ENCODE results near the gene C11orf68.
"Not testable (repeated sequence)": the region's sequence is repeated elsewhere in the genome, so short reads cannot be mapped to it uniquely, and the experiment has no call there.

The C11orf68 gene

DNA sequence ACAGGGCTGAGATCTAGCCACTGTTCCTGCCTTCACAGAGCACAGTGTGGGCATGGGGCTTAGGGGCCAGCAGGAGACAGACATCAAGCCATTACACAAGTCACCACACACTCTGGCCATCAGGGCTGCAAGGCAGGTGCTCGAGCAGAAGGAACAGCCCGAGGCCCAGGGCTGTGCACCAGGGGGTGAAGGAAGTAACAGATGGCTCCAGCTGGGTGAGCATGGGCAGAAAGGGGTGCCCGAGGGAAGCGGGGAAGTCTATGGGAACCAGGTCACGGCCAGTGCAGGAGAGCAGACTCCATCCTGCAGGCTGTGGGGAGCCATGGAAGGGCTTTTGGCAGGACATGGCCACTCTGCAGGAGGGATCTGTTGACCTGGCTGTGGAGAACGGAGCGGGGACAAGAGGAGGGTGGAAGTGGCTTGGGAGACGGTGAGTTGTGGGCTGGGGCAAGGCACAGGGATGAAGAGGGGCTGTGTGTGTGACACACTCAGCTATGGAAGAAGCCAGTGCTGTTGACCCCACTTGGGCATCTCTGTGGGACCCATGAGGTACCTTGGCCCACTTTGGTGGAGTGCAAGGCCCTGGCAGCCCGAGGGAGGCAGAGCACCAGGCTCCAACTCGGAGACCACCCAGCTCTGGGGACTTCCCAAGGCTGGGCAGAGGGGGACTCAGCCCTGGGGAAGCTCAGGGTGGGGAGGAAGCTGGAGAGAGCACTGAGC is 3.6 kb downstream of the C11orf68 start:
- no peak for FAIRE-seq
- no peak for DNase-seq (ENCODE audit: low spot score)

DNA sequence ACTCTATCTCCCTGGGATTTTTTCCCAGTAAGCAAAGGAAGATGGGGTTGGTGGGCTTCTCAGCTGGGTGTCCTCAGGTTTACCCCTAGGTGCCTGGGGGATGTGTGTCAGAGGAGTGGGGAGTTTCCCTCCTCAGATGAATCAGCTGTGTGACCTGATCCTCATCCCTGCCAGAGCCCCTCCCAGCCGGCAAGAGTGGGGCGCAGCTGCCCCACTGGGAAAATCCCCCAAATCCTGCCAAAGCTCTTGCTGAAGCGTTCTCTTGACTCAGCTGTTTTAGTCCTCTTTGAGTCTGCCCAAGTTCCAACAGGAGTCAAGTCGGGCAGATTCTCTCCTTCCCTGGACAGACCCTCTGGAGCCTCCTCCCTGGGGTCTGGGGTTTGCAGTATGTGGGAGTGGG is 6.0 kb downstream of the C11orf68 start:
- DNase-seq (ENCODE audit: low spot score) (peak; percentile 79), FAIRE-seq (no peak)

DNA sequence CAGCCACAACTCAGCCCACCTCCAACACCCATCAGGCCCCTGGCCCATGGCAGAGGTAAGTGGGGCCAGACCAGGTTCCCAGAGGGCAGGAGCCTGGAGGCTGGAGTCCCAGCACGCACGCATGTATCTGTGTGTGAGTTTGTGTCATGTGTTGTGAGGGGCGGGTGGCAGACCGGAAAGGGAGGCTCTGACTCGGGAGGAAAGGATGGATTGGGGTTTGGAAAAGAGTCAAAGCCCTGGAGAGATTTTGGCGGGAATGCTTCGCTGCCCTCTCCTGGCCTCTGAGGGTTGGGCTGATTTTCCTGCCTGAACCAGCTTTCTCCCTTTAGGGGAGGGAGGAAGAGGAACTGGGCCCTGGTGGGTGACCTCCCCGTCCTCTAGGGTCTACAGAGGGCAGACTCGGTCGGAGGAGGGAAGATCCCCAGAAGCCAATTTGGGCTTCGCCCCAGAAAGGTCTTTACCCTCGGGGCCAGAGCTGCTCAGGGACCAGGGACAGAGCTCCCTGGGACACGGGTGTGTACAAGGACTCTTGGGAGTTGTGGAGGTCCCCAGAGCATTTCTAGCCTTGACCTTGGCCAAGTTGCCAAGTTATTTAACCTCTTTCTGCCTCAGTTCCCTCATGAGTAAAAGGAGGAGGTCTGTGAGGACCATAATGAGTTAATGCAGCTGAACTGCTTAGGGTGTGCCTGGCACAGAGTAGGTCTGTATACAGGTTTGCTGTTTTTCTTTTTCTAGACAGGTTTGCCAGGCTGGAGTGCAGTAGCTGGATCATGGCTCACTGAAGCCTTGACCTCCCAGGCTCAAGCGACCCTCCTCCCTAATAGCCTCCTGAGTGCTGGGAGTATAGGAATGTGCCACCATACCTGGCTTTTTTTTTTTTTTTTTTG is 6.9 kb downstream of the C11orf68 start:
- DNase-seq (ENCODE audit: low spot score) (peak; percentile 91), FAIRE-seq (peak; percentile 76)

DNA sequence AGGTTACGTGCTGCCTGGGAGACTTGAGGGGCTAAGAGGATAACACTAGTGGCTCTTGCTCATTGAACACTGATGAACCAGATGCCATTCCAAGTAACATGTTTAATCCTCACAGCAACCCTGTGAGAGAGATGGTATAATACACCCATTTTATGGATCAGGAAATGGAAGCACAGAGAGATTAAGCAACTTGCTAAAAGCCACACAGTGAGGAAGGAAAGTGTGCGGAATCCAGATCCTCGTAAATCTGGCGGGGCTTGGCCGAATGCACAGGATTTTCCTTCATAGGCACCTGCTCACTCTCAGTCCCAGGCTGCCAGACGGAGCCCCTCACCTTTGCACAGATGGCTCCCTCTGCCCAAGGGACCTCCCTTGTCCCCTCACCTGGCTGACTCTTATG is 11.0 kb downstream of the C11orf68 start:
- DNase-seq (ENCODE audit: low spot score) (no peak), FAIRE-seq (no peak)

DNA sequence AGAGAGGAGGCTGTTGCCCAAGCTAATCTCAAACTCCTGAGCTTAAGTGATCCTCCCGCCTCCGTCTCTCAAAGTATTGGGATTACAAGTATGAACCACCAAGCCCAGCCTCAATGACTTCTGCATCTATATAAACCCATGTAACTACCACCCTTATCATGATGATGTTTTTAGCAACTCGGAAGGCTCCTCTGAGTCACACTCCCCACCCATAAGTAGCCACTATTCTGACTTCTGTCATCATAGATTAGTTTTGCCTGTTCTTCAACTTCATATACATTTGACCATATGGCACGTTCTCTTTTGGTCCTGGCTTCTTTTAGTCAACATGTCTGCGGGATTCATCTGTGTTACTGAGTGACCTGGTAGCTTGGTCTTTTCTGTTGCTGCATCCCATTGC is 12.3 kb downstream of the C11orf68 start:
- DNase-seq (ENCODE audit: low spot score) (no peak), FAIRE-seq (no peak)

DNA sequence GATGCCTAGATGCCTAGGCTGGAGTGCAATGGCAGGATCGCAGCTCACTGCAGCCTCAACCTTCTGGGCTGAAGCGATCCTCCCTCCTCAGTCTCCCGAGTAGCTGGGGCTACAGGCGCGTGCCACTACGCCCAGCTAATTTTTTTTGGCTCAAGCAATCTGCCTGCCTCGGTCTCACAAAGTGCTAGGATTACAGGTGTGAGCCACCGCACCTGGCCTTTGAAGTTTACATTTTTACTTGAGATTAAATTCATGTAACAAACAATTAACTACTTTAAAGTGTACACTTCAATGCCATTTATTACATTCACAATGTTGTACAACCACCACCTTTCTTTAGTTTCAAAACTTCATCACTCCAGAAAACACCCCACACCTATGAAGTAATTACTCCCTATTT is 15.1 kb downstream of the C11orf68 start:
- no peak for FAIRE-seq

DNA sequence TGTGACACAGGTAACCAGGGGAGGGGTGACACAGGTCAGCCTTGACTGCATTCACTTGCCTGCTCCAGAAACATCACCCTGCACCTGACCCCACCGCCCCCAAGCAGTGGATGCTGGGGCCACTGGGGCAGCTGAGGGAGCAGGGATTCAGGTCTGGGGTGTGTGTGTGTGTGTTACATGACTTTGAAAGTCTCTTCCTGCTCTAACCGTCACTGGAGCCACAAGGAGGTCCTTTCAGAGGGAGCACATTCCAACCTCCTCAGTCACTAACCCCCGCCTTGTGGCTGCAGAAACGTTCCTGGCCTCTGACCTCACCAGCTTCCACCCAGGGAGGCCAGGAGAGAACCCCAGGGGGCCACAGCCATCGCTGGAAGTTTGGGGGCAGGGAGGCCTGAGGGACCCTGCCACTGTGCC is 15.8 kb downstream of the C11orf68 start:
- FAIRE-seq (peak; percentile 72), DNase-seq (ENCODE audit: low spot score) (peak; percentile 95)

More for the DNA sequence above, 15.1 kb downstream of the C11orf68 start:
- DNase-seq (ENCODE audit: low spot score) = no peak

DNA sequence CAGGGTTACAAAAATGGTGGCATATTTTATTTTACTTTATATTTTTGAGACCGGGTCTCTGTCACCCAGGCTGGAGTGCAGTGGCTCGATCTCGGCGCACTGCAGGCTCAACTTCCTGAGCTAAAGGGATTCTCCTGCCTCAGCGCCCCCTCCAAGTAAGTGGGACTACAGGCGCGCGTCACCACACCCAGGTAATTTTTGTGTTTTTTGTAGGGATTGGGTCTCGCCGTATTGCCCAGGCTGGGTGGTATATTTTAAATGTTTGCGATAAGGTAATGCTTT is 18.0 kb downstream of the C11orf68 start:
- FAIRE-seq = no peak
- no peak for DNase-seq (ENCODE audit: low spot score)

DNA sequence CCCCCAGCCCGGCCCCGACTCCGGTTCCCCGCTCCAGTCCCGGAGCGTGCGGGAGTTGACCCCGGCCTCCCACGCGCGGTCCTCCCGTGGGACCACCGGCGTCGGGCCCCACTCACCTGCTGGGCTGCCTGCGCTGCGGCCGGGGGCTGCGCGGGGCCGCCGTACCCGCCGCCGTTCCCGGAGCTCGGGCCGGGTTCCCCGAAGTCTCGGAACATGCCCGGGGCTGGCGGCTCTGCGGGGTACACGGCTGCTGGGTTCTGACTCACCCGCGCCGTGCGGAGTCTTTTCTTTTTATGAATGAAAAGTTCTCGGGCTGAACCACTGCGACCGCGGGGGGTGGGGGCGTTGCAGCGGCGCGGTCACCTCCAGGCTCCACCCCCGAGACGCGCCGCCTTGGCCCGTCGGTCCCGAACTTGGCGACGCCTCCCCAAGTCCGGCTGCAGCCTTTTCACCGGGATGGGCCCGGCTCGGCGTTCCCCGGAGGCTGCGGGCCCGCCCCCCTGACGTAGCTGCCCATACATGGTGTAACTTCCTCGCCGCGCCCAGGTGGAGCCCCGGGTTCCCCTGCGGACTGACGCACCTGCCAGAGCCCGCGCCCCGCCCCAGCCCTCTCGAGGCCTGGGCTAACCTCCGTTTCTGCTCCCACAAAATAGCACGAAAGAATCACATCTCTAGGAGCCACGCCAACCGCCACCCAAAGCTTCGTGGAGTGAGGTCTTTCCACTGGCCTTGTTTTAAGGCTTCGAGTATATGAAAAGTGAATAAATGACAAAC is 18.6 kb downstream of the C11orf68 start, which contains the start of gene FOSL1:
FOSL1 (minus strand) TSS at position 264 of the 774 bp plus-strand sequence; CDS start at position 215, 49 bp downstream.
- DNase-seq (ENCODE audit: low spot score) = peak; percentile 88
- FAIRE-seq = no peak

DNA sequence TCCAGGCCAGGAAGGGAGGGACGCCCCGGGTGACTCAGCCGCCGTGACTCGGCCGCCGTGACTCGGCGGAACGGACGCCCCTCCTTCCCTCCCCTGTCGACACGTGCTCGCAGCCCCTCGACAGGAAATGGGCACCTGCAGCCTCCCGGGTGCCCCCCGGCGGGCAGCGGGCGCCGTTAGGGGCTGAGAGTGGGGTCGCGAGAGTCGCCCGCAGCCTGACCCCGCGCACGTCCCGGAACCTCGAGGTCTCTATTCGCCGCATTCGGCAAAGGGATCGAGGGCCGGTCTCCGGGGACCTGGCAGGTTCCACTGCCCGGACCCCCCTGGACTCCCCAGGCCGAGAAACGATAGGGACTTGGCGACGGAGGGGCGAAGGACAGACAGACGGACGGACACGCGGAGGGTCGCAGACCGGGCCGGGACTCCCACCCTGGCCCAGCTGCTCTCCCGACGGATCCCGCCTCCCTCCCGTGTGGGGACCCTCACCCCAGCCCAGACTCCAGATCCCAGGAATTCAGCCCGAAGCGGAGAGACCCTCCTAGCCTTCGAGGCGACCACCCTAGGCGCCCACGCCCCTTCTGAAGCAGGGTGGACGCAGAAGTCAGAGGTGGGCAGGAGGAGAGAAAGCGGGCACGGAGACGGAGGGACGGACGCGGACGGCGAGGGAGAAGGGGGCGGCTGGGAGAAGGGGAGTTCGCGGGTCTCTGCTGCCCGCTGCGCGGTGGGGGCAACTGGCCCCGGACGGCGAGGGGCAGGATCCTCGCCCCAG is 19.3 kb downstream of the C11orf68 start:
- FAIRE-seq (no peak), DNase-seq (ENCODE audit: low spot score) (peak; percentile 77)

DNA sequence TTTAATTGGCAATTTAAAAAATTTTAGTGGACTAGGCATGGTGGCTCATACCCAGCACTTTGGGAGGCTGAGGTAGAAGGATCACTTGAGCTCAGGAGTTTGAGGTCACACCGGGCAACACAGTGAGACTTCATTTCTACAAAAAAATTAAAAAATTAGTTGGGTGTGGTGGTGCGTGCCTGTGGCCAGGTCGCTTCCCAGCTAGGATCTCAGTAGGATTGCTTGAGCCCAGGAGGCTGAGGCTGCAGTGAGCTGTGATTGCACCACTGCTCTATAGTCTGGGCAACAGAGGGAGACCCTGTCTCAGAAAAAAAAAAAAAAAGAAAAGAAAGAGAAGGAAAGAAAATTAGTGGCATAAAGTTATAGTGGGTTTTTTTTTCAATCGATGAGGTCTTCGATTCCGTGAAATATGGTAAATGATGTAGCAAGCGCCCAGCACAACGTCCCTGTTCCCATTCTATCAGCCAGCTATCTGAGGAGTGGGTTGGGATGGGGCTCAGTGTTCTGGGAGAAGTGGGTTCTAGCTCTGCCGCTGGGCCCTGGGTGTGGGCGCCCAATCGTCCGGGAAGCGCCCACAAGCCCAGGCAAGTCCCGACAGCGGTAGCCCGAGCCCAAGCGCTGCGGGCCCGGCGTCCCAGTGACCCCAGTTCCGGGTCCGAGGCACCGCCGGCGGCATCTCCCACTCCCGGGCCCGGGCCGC is 20.1 kb downstream of the C11orf68 start:
- FAIRE-seq = no peak
- DNase-seq (ENCODE audit: low spot score) = no peak

DNA sequence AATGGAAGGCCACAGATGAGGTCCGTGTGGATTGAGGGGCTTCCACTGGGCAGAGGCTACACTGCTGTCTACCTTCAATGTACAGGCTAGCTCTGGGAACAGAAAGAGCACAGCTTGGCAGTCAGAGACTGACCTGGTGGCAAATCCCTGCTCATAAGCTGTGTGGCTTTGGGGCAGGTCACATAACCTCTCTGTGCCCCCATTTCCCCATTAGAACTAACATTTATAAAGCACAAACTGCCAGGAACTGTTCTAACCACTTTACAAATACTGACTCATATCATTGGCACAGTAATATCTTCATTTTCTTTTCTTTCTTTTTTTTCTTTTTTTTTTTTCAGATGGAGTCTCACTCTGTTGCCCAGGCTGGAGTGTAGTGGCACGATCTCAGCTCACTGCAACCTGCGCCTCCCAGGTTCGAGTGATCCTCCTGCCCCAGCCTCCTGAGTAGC is 21.8 kb downstream of the C11orf68 start:
- no peak for FAIRE-seq

DNA sequence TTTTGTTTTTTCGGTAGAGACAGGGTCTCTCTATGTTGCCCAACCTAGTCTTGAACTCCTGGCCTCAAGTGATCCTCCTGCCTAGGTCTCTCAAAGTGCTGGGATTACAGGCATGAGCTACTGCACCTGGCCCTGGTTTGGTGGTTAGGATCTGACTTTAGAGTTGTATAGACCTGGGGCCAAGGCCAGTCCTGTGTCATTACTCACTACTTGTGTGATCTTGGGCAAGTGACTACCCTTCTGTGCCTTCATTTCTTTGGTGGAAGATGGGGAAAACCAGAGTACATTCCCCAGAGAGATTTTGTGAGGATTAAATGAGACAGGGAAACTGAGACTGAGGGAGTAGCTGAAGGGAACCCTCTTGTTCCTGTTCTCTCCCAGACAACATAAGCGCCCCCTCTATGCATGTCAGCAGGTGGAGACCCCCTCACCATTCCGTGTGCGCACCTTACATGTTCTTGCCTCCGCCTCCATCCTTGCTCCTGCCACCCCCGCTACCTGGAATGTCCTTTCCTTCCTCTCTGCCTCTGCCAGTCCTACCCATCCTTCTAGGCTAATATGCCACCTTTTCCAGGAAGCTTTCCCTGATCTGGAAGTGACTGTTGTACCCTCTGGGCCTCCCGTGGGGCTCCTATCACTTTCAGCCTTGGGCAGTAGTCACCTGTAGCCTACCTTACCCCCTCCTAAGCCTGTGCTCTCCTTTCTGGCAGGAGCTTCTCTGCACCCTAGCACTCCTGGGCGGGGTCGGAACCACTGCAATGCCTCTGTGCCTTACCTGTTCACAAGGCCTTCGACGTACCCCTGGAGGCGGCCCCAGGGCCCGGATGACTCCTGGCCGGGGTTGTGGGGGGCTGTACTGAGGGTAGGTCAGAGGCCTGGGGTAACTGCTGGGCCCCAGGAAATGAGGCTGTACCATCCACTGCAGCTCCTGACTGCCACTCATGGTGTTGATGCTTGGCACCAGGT is 22.5 kb downstream of the C11orf68 start:
- FAIRE-seq (no peak), DNase-seq (ENCODE audit: low spot score) (no peak)

More for the DNA sequence above, 21.8 kb downstream of the C11orf68 start:
- no peak for DNase-seq (ENCODE audit: low spot score)

DNA sequence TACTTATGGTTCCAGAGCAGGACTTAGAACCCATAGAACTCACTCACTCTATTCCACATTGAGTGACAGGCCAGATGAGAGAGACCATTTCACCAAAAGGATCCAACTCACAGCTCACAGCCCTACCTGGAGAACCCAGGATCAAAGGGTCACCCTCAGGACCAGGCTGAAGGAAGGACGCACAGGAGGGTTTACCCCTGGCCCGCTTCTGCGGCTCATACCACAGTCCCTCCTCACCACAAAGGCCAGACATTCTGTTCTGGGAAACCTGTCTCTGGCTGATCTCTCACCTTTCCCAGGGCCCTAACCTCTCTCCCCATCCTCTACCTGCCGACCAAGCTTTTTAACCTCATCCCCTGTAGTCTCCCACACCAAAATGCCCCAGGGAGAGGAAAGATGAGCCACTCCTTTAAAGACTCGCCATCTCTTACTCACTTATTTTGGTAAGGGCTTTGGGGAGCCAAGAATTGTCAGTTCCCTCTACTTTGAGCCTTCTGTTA is 23.3 kb downstream of the C11orf68 start:
- DNase-seq (ENCODE audit: low spot score) (no peak), FAIRE-seq (no peak)

DNA sequence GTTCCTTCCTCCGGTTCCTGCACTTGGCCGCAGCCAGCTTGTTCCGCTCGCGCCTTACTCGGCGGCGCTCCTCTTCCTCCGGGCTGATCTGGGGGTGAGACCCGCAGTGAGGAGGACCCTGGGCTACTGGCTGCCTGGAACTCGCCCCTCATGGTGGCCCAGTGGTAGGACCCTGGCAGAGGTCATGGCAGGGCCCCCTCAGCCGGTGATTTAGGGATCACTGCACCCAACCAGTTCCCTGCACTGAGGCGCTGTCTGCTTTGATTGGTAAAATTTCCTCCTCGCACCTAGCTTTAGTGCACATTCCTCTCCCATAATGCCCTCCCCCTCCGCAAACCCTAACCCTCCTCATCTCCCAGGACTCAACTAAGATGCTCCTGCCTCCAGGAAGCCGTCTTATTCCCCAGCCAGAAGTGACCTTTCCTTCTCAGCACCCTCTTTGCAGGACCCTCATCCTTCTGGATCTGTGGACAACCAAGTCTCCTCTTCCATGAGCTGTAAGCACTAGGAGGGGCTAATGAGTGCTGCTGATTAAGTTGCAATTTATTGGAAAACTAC is 24.7 kb downstream of the C11orf68 start:
- no peak for FAIRE-seq

DNA sequence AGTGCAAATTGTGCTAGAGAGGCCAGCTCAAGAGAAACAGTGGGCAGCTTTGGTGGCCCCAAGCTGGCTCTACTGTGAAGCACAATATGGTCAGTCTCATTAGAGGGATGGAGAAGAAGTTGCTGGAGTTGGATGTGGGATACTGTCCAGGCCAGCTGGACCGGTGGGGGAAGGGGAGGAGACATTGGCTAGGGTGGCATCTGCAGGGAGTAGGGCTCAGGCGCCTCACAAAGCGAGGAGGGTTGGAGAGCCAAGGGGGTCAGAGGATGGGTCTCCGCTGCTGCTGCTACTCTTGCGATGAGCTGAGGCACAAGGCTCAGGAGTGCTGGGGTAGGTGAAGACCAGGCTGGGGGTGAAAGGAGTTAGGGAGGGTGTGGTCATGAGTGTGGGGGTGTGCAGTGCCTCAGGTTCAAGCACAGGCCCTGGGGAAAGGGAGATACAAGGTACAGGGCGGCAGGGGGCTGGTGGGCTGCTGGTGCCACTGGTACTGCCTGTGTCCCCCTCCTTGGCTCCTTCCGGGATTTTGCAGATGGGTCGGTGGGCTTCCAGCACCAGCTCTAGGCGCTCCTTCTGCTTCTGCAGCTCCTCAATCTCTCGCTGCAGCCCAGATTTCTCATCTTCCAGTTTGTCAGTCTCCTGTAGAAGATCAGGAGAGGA is 26.1 kb downstream of the C11orf68 start:
- FAIRE-seq = no peak

More for the DNA sequence above, 24.7 kb downstream of the C11orf68 start:
- no peak for DNase-seq (ENCODE audit: low spot score)

DNA sequence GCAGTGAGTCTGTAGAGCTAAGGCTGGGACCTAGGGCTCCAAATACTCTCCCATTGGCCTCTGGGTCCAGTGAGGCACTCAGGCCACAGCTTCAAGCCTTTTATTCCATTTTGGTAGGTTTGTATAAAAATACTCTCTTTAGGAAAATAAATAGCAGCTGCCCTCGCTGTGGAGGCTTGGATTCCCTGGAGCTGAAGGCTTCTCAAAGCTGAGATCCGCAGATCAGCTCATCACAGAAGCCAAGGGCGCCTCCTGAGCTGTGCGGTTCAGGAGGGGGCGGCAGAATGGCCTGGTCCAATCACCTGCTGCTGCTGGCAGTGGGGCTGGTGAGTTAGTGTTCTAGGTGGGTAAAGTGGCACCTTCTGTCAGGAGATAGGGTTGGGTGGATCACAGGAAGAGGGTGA is 26.7 kb downstream of the C11orf68 start:
- DNase-seq (ENCODE audit: low spot score); FAIRE-seq: not testable (repeated sequence)

More for the DNA sequence above, 26.1 kb downstream of the C11orf68 start:
- no peak for DNase-seq (ENCODE audit: low spot score)
